ENCODE data around the gene SERPINB6.

SERPINB6 gene

GRCh38 chr6:2963756-2964155, 7.6 kb downstream of the SERPINB6 start:
- TF ChIP-seq CTCF (conservative IDR thresholded peaks at IDR 0.05; ENCODE audit: control insufficient read depth, insufficient read depth, low read depth, low read length): no peak

GRCh38 chr6:2962636-2963035, 8.7 kb downstream of the SERPINB6 start:
- no peak overlapping the region for H3K4me3 ChIP-seq (ENCODE audit: control insufficient read depth, low read depth, low read length)
- TF ChIP-seq CTCF (conservative IDR thresholded peaks at IDR 0.05; ENCODE audit: control insufficient read depth, insufficient read depth, low read depth, low read length): no peak
- no peak for DNase-seq (ENCODE audit: low read depth)

More at GRCh38 chr6:2963756-2964155, 7.6 kb downstream of the SERPINB6 start:
- no peak for DNase-seq (ENCODE audit: low read depth)
- H3K4me3 ChIP-seq (ENCODE audit: control insufficient read depth, low read depth, low read length): no peak overlapping the region

- no peak overlapping the region for H3K4me3 ChIP-seq (ENCODE audit: control insufficient read depth, low read depth, low read length)
- TF ChIP-seq CTCF (conservative IDR thresholded peaks at IDR 0.05; ENCODE audit: control insufficient read depth, insufficient read depth, low read depth, low read length): no peak
- DNase-seq (ENCODE audit: low read depth): no peak
Observed at GRCh38 chr6:2962004-2962403, 9.4 kb downstream of the SERPINB6 start.

GRCh38 chr6:2961506-2961905, 9.9 kb downstream of the SERPINB6 start:
- no peak for DNase-seq (ENCODE audit: low read depth)
- TF ChIP-seq CTCF (conservative IDR thresholded peaks at IDR 0.05; ENCODE audit: control insufficient read depth, insufficient read depth, low read depth, low read length): no peak

GRCh38 chr6:2960935-2961334, 10.4 kb downstream of the SERPINB6 start:
- no peak for DNase-seq (ENCODE audit: low read depth)
- no peak for TF ChIP-seq CTCF (conservative IDR thresholded peaks at IDR 0.05; ENCODE audit: control insufficient read depth, insufficient read depth, low read depth, low read length)
- H3K4me3 ChIP-seq (ENCODE audit: control insufficient read depth, low read depth, low read length): no peak overlapping the region

More at GRCh38 chr6:2961506-2961905, 9.9 kb downstream of the SERPINB6 start:
- no peak overlapping the region for H3K4me3 ChIP-seq (ENCODE audit: control insufficient read depth, low read depth, low read length)

GRCh38 chr6:2959909-2960719, 11.3 kb downstream of the SERPINB6 start:
- DNase-seq (ENCODE audit: low read depth): peak; percentile 81
- no peak for TF ChIP-seq CTCF (conservative IDR thresholded peaks at IDR 0.05; ENCODE audit: control insufficient read depth, insufficient read depth, low read depth, low read length)
- no peak overlapping the region for H3K4me3 ChIP-seq (ENCODE audit: control insufficient read depth, low read depth, low read length)
